ENCODE measurements around the gene TAMALIN. TPM values are rescaled to one million over a fixed set of nuclear protein-coding genes. Genes with fewer than 3 reads are reported as not detected.
A peak's percentile ranks its signal among the peaks of the same experiment; 100 is the strongest.

TAMALIN gene
- total RNA-seq, 2 experiments from 2014 or later, result 26.0 to 26.4 TPM

GRCh38 chr12:51980051-51980808 is 26.5 kb upstream of the TAMALIN start:
- Mint-ChIP-seq H3K9me3 (no peaks in the 10 kb centered on the region), H3K27ac (peak overlapping the region; percentile 68), H3K27me3 (no peaks in the 10 kb centered on the region), H3K4me1 (ENCODE audit: low read depth) (peaks cover 28% of the 10 kb centered on the region), H3K36me3 (ENCODE audit: low read depth) (peaks cover 29% of the 10 kb centered on the region), H3K4me3 (no peak overlapping the region)
- peak; percentile 97 for TF ChIP-seq CTCF (IDR thresholded peaks at IDR 0.05)
- ATAC-seq, result peak; percentile 99
- CTCF ChIA-PET, result interaction anchor here (0.6 to 19.7 kb wide), 24 partner anchors 9 to 195 kb away, joined by 3 to 411 read pairs (median 6); no protein-coding TSS in a partner anchor
- POLR2A ChIA-PET, result interaction anchor here (1.0 kb wide), 1 partner anchor 94 kb away, joined by 3 read pairs; no protein-coding TSS in a partner anchor
- peak; percentile 81 for DNase-seq
- intact Hi-C loops (cut with micrococcal nuclease), result loop anchor here (1.0 kb wide), 1 partner anchor 54 kb away; no protein-coding TSS in a partner anchor

- intact Hi-C loops (cut with micrococcal nuclease), result loop anchor here (1.0 kb wide), 1 partner anchor 54 kb away; no protein-coding TSS in a partner anchor
- H3K9me3 Mint-ChIP-seq, result no peaks in the 10 kb centered on the region
- peaks cover 22% of the 10 kb centered on the region for H3K4me1 Mint-ChIP-seq (ENCODE audit: low read depth)
- TF ChIP-seq CTCF (IDR thresholded peaks at IDR 0.05), result no peak
- POLR2A ChIA-PET, result interaction anchor here (1.0 kb wide), 1 partner anchor 95 kb away, joined by 3 read pairs; no protein-coding TSS in a partner anchor
- ATAC-seq, result no peak
- H3K36me3 Mint-ChIP-seq (ENCODE audit: low read depth), result peaks cover 28% of the 10 kb centered on the region
- H3K4me3 Mint-ChIP-seq, result no peak overlapping the region
- no peaks in the 10 kb centered on the region for H3K27me3 Mint-ChIP-seq
- no peak for DNase-seq
- CTCF ChIA-PET, result interaction anchor here (0.6 to 19.7 kb wide), 24 partner anchors 8 to 195 kb away, joined by 3 to 411 read pairs (median 6); no protein-coding TSS in a partner anchor
- H3K27ac Mint-ChIP-seq, result peak overlapping the region; percentile 26
These were observed 26.0 kb upstream of the TAMALIN start for GRCh38 chr12:51980809-51981127.

DNA sequence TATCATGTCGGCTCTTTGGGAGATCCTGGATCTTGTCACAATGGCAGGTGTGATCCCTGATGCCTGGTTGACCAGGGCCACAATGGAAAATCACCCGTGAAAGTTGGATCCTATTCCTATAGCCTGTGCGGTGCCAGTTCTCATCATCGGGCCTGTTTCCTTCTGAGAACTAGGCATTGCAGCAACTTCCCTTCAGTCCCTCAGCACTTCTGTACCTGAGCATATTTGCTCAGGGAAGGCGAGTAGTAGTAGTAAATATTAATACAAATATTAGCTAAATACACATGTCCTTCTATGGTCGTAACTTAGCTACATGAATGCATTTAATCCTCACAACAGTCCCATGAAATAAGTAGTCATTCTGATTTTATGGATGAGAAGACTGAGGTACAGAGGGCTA is 22.1 kb upstream of the TAMALIN start:
- POLR2A ChIA-PET, result interaction anchor here (0.7 to 2.0 kb wide), 2 partner anchors 13 to 38 kb away, joined by 3 to 5 read pairs; no protein-coding TSS in a partner anchor
- CTCF ChIA-PET, result interaction anchor here (1.1 to 19.7 kb wide), 5 partner anchors 8 to 62 kb away, joined by 6 to 411 read pairs (median 6); no protein-coding TSS in a partner anchor
- intact Hi-C loops (cut with micrococcal nuclease), result no loop called here
- ATAC-seq (no peak), DNase-seq (no peak)
- TF ChIP-seq CTCF (IDR thresholded peaks at IDR 0.05), result no peak
- no peak overlapping the region for H3K4me3 Mint-ChIP-seq
- H3K27ac Mint-ChIP-seq, result no peak overlapping the region
- H3K27me3 Mint-ChIP-seq, result no peaks in the 10 kb centered on the region
- H3K9me3 Mint-ChIP-seq, result no peaks in the 10 kb centered on the region
- H3K4me1 Mint-ChIP-seq (ENCODE audit: low read depth), result peaks cover 11% of the 10 kb centered on the region
- peaks cover 14% of the 10 kb centered on the region for H3K36me3 Mint-ChIP-seq (ENCODE audit: low read depth)

GRCh38 chr12:51985154-51985835 is 21.5 kb upstream of the TAMALIN start:
- H3K4me1 Mint-ChIP-seq (ENCODE audit: low read depth), result peaks cover 6% of the 10 kb centered on the region
- DNase-seq (no peak), ATAC-seq (no peak)
- H3K4me3 Mint-ChIP-seq, result no peak overlapping the region
- H3K27me3 Mint-ChIP-seq, result no peaks in the 10 kb centered on the region
- CTCF ChIA-PET, result interaction anchor here (0.7 to 19.7 kb wide), 3 partner anchors 8 to 536 kb away, joined by 3 to 411 read pairs (median 13); no protein-coding TSS in a partner anchor
- H3K9me3 Mint-ChIP-seq, result no peaks in the 10 kb centered on the region
- POLR2A ChIA-PET, result interaction anchor here (2.0 kb wide), 1 partner anchor 38 kb away, joined by 5 read pairs; no protein-coding TSS in a partner anchor
- TF ChIP-seq CTCF (IDR thresholded peaks at IDR 0.05), result no peak
- peaks cover 14% of the 10 kb centered on the region for H3K36me3 Mint-ChIP-seq (ENCODE audit: low read depth)
- H3K27ac Mint-ChIP-seq, result no peak overlapping the region
- intact Hi-C loops (cut with micrococcal nuclease), result no loop called here
